GM18505 (cell line): ENCODE data around the gene BRD2.

Experiments used
- ATAC-seq: cut with Tn5 transposase; IDR thresholded peaks from one replicate; pipeline ENCODE4 v1.9.1; 2021; ENCODE audit not compliant: unreplicated experiment
- POLR2A ChIP-seq: IDR thresholded peaks from 4 replicates; pipeline ENCODE4 v1.6.1; 2011; ENCODE audit warnings: borderline replicate concordance; ENCODE audit not compliant: insufficient read depth, insufficient read length; ENCODE audit errors: extremely low read depth

Gene BRD2

DNA sequence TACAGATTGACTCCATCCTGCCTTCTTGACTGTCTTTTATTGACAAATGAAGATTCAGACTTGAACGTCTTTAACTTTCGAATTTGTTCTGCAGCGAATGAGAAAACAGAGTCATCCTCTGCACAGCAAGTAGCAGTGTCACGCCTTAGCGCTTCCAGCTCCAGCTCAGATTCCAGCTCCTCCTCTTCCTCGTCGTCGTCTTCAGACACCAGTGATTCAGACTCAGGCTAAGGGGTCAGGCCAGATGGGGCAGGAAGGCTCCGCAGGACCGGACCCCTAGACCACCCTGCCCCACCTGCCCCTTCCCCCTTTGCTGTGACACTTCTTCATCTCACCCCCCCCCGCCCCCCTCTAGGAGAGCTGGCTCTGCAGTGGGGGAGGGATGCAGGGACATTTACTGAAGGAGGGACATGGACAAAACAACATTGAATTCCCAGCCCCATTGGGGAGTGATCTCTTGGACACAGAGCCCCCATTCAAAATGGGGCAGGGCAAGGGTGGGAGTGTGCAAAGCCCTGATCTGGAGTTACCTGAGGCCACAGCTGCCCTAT, 12.2 kb downstream of the BRD2 start:
- peak; percentile 19 for TF ChIP-seq POLR2A
- no peak for ATAC-seq

DNA sequence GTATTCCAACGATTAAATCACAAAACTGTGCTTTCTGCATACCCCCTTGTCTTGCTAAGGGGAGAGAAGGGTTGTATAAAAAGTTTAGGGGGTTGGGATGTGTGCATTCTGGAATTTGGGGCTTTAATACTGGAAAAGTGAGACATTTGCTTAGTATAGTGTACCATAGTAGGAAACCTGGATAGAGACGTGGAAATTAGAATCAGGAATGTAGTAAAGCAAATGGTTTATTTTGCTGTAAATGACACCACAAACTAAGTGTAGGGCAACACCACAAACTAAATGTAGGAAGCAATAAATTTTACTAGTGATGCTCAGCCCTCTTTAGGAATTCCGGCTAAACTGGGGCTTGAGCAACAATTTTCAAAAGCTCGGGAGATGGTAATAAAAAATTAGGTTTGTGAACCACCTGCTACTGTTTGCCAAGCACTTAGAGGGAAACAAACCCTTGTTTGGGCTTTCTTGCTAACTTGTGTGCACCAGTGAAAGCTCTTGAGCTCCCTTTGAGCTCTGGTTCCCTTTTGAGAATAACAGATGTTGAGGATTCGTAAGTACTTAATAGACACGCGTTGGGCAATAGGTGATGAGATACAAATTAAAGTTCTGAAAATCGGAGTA, 13.8 kb downstream of the BRD2 start:
- no peak for ATAC-seq
- no peak for TF ChIP-seq POLR2A

DNA sequence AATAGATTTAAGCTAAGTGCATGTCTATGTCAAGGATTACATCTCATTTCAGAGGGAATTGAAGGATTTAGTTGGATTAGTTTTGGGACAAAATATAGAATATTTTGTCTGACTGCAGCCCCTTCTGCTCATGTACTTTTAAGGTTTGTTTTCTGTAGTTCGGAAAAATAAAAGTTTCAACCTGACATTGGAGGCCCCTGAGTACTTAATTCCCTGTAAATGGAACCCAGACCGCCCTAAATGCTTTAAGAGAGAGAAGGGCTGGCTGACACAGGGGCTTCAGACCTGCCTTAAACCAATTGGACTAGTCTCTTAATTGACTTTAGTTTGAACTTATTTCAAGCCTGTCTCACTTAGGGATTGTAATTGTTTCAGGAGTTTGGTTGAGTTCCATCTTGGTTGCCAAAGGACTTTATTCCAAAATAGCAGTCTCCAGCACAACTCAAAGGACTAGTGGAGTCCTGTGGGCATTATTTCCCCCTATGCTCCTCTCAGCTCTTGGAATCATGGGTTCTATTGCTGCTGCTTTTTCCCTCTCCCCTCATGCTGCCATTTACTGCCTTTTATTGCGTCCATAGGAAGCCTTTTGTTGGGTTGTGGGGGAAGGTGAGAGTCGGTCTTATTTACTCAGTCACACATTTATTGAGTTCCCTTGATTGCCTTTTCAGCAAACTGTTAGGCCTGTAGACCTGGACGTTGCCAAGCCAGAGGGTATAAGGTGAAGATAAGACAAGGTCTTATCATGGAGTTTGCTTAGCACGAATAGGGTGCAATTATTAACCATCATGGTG, 14.5 kb downstream of the BRD2 start:
- ATAC-seq = no peak
- peak; percentile 15 for TF ChIP-seq POLR2A

DNA sequence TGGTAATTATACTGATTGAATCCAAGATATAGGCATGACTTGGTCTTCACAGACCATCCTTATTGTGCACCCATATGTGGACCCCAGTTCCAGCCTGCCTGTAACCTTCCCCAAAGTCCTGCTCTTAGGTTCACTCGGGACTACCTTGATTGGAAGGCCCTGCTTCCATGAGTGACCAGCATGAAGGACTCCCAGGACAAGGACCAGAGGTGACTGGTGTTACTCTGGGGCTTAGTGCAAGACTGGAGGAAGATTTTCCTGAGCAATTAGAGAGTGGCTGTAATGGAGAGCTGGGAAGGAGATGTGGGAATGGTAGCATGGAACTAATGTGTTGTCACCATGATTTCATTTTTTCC, 15.1 kb downstream of the BRD2 start:
- no peak for TF ChIP-seq POLR2A
- ATAC-seq = no peak

DNA sequence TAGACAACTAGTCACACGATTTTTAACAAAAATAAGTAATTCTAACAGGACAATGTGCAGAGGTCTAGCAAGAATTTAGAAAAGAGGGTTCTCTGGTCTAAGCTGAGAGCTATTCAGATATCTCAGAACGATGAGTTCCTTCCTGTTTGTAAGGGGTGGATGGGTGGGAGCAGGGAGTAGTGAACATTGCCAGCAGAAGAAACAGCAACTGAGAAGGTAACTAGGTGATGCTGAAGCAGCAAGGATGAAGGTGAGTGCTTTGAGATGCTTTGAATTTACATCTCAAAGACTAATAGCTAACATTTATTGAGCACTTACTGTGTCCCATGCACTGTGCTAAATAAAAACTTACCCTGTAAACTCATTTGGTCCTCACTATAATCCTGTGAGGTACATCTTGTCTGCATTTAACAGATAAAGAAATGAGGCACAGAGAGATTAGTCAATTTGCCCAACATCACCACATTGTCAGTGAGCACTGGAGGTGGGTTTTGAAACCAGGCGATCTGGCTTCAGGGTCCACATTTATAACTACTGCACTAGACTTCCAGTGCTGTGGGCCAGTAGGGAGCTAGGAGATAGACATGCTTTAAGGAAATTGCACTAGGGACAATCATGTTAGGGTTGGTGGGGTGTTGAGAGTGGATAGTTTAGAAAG, 15.7 kb downstream of the BRD2 start:
- no peak for TF ChIP-seq POLR2A
- no peak for ATAC-seq

DNA sequence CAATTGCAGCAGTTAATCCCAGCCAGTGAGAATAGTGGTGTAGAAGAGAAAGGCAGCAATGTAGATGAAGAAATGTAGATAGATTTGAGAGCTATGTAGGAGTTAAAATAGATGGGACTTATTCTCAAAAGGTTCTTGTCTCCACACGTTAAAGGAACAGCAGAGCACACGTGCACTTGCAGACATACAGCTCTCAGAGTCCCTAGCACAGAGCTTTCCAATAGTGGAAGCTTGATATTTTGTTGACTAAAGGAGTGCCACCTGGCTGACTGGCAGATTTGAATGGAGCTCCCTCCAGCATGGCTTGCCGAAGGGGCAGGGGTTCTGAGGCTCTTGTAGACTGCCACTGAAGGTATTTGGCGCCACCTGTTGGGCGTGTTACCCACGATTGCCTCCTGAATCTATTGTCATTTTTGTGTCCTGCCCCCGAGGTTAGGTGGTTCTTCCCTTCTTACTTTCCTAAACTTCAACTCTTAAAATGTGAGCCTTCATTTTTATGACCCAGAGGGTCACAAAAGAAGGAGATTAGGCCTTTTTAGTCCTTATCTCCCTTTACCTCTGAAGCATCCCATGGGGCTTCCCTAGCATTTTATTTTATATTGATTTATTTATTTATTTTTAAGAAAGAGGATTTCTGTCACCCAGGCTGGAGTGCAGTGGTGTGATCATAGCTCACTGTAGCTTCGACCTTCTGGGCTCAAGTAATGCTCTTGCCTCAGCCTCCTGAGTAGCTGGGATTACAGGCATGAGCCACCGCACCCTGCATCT, 16.4 kb downstream of the BRD2 start:
- no peak for TF ChIP-seq POLR2A
- ATAC-seq = no peak

DNA sequence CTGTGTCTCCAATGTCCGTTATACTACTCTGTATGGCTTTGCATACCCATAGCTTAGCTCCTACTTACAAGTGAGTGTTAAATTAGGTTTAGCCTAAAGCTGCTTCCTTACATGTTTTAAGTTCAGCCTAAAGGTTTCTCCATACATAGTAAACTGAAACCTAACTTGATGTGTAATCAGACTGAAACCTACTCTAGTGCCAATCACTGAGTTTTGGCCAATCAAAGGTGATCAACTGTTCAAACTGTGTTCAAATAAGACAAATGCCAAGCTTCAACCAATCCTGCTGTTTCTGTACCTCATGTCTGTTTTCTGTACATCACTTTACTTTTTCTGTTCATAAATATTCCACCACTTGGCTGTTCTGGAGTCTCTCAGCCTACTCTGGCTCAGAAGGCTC, 21.0 kb downstream of the BRD2 start:
- ATAC-seq = no peak
- no peak for TF ChIP-seq POLR2A

DNA sequence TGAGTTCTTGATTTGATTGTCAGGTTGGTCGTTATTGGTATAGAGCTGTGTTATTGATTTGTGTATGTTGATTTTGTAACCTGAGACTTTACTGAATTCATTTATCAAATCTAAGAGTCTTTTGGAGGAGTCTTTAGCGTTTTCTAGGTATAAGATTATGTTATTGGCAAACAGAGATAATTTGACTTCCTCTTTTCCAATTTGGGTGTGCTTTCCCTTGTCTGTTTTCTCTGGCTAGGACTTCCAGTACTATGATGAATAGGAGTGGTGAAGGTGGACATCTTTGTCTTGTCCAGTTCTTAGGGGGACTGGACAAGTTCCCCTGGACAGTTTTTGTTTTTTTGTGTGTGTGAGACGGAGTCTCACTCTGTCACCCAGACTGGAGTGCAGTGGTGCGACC, 23.6 kb downstream of the BRD2 start:
- no peak for TF ChIP-seq POLR2A
- no peak for ATAC-seq

DNA sequence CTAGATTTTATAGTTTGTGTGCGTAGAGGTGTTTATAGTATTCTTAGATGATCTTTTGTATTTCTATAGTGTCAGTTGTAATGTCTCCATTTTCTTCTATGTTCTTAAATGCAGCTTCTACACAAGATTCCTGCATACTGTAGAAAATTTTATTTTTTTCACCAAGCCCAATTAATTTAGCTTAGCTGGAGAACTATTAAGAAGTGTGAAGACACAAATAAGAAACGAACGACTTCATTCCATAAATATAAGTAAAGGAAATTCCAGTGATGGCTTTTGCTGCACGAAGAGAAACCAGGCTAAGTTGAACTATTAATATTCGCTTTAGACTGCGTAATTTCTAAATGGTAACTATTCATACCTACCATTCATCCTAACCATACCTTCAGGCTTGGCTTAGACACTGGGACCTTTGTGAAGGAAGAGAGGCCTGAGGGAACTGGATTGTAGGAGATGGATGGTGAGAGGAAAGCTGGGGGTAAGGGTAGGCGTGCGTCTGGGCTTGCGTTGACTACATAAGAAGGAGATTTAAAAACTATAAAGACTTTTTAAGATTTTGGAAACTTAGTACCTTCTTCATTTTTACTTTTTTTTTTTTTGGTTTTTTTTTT, 25.1 kb downstream of the BRD2 start:
- no peak for TF ChIP-seq POLR2A
- ATAC-seq = no peak

DNA sequence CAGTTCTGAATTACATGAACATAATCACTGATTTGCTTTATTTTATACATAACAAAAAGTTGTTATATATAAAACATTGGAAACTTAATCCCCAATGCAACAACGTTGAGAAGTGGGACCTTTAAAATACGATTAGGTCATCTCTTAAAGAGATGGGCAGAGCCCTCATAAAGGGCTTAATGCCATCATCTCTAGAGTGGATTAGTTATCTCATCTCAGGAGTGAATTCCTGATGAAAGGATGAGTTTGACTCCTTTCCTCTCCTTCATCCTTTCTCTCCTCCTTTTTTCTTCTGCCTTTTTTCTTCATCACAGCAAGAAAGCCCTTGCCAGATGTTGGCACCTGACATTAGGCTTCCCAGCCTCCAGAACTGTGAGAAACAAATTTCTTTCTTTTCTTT, 27.1 kb downstream of the BRD2 start:
- TF ChIP-seq POLR2A = no peak
- ATAC-seq = no peak

DNA sequence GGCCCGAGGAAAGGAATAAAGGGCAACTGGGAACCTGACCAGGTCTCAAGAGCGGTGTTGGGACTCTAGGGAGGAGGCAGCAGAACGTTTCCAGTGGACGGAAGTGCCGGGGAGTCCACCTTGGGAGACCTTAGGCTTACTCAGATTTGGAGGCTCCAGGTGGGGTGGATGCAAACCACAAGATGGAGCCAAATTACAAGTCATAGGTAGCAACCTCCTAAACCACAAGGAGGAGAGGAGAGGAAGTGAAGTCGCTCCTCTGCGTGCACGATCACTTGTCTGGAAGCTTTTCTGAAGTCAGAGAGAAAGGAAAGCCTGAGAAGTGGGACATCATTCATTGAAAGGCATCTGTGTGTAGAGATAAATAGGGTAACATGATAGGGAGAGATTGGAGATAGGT, 31.7 kb downstream of the BRD2 start:
- TF ChIP-seq POLR2A = no peak
- no peak for ATAC-seq

DNA sequence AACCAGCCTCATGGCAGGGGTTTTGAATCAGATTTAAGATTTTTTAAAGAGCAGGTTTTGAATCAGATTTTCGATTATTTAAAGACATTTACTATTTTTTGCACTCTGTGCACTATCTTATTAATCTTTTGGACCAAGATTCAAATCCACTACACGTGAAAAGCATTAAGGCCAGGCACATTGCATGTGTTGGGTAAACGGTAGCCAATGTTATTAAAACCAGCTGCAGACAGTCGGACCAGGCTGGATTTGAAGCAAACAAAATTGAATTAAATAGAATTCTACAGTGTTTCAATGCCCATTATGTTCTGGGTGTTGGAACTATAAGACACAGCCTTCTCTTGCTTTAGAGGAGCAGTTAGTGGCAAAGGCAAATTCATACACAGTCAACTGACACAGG, 33.3 kb downstream of the BRD2 start:
- ATAC-seq = no peak
- TF ChIP-seq POLR2A = no peak

DNA sequence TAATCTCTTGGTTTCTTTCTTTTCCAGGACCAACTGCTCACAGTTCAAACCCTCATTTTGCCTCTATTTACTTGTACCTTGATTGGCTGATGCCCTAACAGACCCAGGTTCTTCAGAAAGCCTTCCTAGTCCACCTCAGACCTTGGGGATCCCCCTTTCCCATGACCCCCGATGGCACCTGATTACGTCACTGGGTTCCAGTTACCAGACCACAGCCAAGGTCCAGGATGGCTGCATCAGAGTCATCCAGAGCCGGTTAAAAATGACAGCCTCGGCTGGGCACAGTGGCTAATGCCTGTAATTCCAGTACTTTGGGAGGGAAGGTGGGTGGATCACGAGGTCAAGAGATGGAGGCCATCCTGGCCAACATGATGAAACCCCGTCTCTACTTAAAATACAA, 36.5 kb downstream of the BRD2 start:
- no peak for ATAC-seq
- TF ChIP-seq POLR2A = no peak
